ENCODE measurements around the gene TOM1.

Gene TOM1

GRCh38 chr22:35308480-35309021 is 8.9 kb downstream of the TOM1 start:
- TF ChIP-seq, protein P1, sequence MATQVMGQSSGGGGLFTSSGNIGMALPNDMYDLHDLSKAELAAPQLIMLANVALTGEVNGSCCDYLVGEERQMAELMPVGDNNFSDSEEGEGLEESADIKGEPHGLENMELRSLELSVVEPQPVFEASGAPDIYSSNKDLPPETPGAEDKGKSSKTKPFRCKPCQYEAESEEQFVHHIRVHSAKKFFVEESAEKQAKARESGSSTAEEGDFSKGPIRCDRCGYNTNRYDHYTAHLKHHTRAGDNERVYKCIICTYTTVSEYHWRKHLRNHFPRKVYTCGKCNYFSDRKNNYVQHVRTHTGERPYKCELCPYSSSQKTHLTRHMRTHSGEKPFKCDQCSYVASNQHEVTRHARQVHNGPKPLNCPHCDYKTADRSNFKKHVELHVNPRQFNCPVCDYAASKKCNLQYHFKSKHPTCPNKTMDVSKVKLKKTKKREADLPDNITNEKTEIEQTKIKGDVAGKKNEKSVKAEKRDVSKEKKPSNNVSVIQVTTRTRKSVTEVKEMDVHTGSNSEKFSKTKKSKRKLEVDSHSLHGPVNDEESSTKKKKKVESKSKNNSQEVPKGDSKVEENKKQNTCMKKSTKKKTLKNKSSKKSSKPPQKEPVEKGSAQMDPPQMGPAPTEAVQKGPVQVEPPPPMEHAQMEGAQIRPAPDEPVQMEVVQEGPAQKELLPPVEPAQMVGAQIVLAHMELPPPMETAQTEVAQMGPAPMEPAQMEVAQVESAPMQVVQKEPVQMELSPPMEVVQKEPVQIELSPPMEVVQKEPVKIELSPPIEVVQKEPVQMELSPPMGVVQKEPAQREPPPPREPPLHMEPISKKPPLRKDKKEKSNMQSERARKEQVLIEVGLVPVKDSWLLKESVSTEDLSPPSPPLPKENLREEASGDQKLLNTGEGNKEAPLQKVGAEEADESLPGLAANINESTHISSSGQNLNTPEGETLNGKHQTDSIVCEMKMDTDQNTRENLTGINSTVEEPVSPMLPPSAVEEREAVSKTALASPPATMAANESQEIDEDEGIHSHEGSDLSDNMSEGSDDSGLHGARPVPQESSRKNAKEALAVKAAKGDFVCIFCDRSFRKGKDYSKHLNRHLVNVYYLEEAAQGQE (IDR thresholded peaks at IDR 0.05; ENCODE audit: insufficient read depth in 1 of 2, low read depth in 2 of 2, low read length in 2 of 2): no peak
- TF ChIP-seq FOXP2 (optimal IDR thresholded peaks at IDR 0.05; ENCODE audit: borderline replicate concordance, extremely low read depth, extremely low read length, insufficient read depth) (no peak), TAF1 (IDR thresholded peaks at IDR 0.05; ENCODE audit: borderline replicate concordance, insufficient read depth, low read length) (no peak), POLR2AphosphoS5 (IDR thresholded peaks at IDR 0.05; ENCODE audit: low read depth, low read length) (no peak), SIN3A (IDR thresholded peaks at IDR 0.05; ENCODE audit: borderline replicate concordance, insufficient read depth, low read length) (no peak)

DNA sequence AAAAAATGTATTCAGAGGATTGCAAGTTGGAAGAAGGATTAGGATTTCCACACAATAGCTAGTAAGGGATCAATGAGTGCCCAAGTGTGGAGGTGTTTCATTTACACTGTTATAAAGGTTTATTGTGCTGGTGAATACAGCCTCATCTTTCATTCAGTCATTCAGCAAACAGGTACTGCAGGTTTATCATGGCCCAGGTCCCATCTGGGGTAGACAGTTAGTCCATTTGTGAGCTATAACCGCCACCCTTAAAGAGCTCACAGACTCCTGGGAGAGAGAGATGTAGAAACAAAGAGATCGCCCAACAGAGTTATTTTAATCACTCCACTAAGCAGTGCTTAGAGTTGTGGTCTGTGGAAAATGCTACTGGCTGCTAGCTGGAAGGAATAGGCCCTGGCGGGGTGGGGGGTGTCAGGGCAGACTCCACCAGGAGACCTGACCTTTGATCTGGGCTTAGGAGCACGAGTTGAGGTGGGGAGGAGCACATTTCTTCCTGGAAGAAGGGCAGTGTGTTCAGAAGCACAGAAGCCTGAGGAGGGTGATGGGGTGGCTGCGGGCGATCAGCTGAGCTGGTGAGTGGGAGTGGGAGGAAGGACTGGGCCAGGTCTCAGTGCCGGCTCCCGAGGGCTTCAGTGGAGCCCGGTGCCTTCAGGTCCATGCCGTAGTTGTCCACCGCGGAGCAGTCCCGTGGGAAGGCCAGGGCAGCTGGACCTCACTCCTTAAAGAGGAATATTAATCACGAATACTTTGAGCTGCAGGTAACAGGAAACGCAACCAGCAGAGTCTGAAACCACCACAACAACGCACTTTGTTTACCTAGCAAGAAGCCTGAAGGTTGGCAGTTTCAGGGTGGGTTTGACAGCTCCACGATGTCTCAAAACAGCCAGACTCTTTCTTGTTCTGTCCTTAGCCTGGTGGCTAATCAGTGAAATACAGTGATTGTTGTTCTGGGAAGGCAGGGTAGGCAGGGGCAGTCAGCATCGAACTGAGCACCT is 11.2 kb downstream of the TOM1 start:
- TF ChIP-seq TAF1 (IDR thresholded peaks at IDR 0.05; ENCODE audit: borderline replicate concordance, insufficient read depth, low read length) (no peak), FOXP2 (optimal IDR thresholded peaks at IDR 0.05; ENCODE audit: borderline replicate concordance, extremely low read depth, extremely low read length, insufficient read depth) (no peak), SIN3A (IDR thresholded peaks at IDR 0.05; ENCODE audit: borderline replicate concordance, insufficient read depth, low read length) (no peak), POLR2AphosphoS5 (IDR thresholded peaks at IDR 0.05; ENCODE audit: low read depth, low read length) (no peak)
- TF ChIP-seq, protein P1 (IDR thresholded peaks at IDR 0.05; ENCODE audit: insufficient read depth in 1 of 2, low read depth in 2 of 2, low read length in 2 of 2): no peak

- TF ChIP-seq SIN3A (IDR thresholded peaks at IDR 0.05; ENCODE audit: borderline replicate concordance, insufficient read depth, low read length) (no peak), POLR2AphosphoS5 (IDR thresholded peaks at IDR 0.05; ENCODE audit: low read depth, low read length) (no peak), FOXP2 (optimal IDR thresholded peaks at IDR 0.05; ENCODE audit: borderline replicate concordance, extremely low read depth, extremely low read length, insufficient read depth) (no peak), TAF1 (IDR thresholded peaks at IDR 0.05; ENCODE audit: borderline replicate concordance, insufficient read depth, low read length) (no peak)
- TF ChIP-seq, protein P1 (IDR thresholded peaks at IDR 0.05; ENCODE audit: insufficient read depth in 1 of 2, low read depth in 2 of 2, low read length in 2 of 2): no peak
These were observed 11.9 kb downstream of the TOM1 start for GRCh38 chr22:35311551-35311999.

DNA sequence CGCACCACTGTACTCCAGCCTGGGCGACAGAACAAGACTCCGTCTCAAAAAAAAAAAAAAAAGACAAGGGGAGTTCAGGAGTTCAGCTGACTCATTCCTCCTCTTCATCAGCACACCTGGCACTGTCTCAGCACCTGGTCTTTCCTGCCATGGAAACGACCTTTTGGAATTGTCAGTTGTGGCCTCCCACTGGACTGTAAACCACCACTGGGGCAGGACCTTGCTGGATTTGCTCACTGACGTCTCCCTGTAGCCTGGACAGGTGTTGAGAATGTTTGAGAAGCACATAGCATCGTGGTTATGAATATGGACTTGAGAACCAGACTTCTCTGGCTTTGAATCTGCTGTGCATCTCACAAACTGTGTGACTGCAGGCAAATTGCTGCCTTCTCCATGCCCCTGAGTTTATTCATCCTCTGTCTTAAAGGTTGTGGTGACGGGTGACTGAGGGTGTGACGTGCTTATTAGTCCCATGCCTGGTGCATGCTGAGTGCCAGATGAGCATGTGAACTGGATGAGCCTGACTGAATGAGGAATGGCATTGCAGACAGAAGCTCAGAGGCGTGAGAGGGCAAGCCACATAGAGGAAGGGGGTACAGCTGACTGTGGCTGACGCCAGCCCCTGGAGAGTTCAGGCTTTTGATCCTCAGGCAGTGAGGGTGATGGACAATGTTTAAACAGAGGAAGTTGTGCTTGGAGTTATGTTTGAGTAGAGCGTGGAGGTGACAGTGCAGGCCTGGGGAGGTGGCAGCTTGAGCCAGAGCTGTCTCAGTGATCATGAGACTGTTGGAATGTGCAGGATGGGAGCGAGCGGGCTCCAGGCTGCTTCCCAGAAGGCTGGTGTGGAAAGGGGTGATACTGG is 12.7 kb downstream of the TOM1 start:
- TF ChIP-seq POLR2AphosphoS5 (IDR thresholded peaks at IDR 0.05; ENCODE audit: low read depth, low read length) (no peak), FOXP2 (optimal IDR thresholded peaks at IDR 0.05; ENCODE audit: borderline replicate concordance, extremely low read depth, extremely low read length, insufficient read depth) (no peak), TAF1 (IDR thresholded peaks at IDR 0.05; ENCODE audit: borderline replicate concordance, insufficient read depth, low read length) (no peak), SIN3A (IDR thresholded peaks at IDR 0.05; ENCODE audit: borderline replicate concordance, insufficient read depth, low read length) (no peak)
- TF ChIP-seq, protein P1 (IDR thresholded peaks at IDR 0.05; ENCODE audit: insufficient read depth in 1 of 2, low read depth in 2 of 2, low read length in 2 of 2): no peak

All from PFSK-1 (cell line).